HG02642 (cell line): ENCODE results near the gene KIF3A.

Experiments used
- ATAC-seq: cut with Tn5 transposase; IDR thresholded peaks from one replicate; pipeline ENCODE4 v1.9.1; 2021; ENCODE audit warnings: mild to moderate bottlenecking; ENCODE audit not compliant: unreplicated experiment, poor library complexity

KIF3A gene

GRCh38 chr5:132648355-132648754 lies 89.0 kb downstream of the KIF3A start:
- ATAC-seq = no peak

- no peak for ATAC-seq
These were observed 89.9 kb downstream of the KIF3A start for GRCh38 chr5:132647473-132647872.

GRCh38 chr5:132646583-132647266 lies 90.6 kb downstream of the KIF3A start:
- no peak for ATAC-seq

GRCh38 chr5:132644177-132644576 lies 93.2 kb downstream of the KIF3A start:
- no peak for ATAC-seq
